Spleen (tissue), 7 donors: ENCODE measurements around the gene GNAO1.

Experiments
- POLR2A ChIP-seq, 3 donors: fragments of 450-650 bp; IDR thresholded peaks; one replicate each; pipeline ENCODE4 v1.5.1; 2017; ENCODE audit warnings: antibody characterized with exemption in 3 of 3, mild to moderate bottlenecking in 1 of 3
- TF ChIP-seq, protein P1 (sequence below), 11 experiments: fragments of 200-600 bp in 7 of 11; fragments of 450-650 bp in 4 of 11; sonication (generic) in 4 of 11; IDR thresholded peaks in 8 of 11; conservative IDR thresholded peaks in 3 of 11; 1 replicate in 7 of 11; 2 replicates in 4 of 11; pipeline versions ENCODE4 v1.4.0 to v1.8.0; 2016 to 2021; ENCODE audit warnings: antibody characterized with exemption in 11 of 11, inconsistent platforms in 4 of 11, mild to moderate bottlenecking in 1 of 11
- donor health status: DM: no; HTN: no; CAD: no; lungs with moderate emphysema.
- donor health status: DM: no; HTN: no; CAD: no.
- donor health status: DM: no; HTN: no; CAD: no.

DNA sequence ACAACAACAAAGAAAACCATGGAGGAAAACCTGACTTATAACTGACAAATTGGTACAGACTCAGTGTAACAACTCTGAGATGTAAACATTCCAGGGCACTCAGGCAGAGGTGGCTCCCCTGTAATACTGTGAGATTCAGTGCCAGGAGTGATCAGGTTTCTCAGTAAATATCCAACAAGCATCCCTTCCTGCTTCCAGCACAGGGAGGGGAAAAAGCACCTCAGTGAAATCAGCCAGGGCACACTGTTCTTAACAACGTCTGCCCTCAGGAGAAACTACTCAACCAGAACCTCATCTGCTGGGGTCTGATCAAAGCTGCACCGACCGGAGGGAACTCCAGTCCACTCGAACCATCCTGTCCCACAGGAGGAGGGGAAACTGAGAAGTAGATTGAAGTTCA is 181.7 kb downstream of the GNAO1 start:
- no peak for TF ChIP-seq POLR2A (IDR thresholded peaks at IDR 0.05)
- TF ChIP-seq, protein P1, sequence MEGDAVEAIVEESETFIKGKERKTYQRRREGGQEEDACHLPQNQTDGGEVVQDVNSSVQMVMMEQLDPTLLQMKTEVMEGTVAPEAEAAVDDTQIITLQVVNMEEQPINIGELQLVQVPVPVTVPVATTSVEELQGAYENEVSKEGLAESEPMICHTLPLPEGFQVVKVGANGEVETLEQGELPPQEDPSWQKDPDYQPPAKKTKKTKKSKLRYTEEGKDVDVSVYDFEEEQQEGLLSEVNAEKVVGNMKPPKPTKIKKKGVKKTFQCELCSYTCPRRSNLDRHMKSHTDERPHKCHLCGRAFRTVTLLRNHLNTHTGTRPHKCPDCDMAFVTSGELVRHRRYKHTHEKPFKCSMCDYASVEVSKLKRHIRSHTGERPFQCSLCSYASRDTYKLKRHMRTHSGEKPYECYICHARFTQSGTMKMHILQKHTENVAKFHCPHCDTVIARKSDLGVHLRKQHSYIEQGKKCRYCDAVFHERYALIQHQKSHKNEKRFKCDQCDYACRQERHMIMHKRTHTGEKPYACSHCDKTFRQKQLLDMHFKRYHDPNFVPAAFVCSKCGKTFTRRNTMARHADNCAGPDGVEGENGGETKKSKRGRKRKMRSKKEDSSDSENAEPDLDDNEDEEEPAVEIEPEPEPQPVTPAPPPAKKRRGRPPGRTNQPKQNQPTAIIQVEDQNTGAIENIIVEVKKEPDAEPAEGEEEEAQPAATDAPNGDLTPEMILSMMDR (IDR thresholded peaks at IDR 0.05 in 8 of 11, conservative IDR thresholded peaks at IDR 0.05 in 3 of 11) = no peak
